ENCODE measurements around the gene ADI1.
"Not testable (repeated sequence)": the region's sequence is repeated elsewhere in the genome, so short reads cannot be mapped to it uniquely, and the experiment has no call there.

The ADI1 gene

DNA sequence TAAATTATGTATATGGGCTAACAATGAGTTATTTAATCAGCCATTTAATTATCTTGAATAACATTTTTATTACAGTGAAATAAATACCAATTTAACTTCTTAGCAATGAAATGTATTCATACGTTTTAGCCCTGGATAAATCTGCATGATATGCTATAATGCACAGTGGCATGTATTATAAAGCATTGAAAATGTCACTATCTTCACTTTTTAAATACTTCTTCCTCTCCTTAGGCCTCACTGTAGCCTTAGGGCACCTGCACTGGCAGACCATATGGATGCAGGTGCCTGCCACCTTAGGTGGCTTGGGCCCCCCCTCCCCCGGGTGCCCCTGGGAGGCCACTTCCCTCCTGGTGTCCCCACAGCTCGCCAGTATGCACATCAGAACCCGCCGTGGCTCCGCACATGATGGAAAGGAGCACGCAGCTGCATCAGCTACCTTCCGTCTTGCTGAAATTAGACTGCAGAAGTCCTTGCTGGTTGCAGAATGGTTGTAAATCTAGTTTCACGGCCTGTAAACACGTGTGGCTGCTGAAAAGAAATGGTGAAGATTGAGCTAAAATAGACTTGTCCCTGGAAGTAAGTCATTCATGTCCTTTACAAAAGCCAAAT is 56.7 kb downstream of the ADI1 start:
- DNase-seq (ENCODE audit: low spot score): no peak

DNA sequence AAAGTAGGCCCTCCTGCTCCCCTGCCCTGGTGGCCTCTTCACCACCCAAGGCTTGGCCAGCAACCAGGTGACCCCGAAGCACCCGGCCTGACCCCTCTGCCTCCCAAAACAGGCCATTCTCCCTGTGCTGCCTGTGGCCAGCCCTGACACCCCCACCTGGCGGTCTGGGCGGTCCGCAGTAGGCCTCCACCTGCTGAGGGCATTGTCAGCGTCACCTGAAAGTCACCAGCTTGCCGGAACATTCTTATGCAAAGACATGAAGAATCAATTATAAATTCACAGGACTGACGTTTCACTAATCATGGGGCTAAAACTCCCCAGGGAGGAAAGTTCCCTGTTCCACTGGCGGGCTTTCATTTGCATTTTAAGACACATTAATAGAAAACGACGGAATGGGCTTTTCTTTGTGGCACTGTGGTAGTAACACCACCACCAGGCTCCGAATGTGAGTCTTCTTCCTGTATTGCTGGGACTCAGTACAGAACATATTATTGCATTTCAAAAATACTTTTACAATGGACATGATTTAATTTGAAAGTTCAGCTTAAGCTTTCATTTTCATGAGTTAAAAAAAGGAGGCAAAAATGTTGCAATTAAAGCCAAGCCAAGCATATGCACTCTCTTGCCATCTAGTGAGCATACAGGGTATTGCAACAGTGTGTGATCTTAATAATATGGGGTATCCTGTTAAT is 57.4 kb downstream of the ADI1 start:
- DNase-seq (ENCODE audit: low spot score): peak; percentile 67

DNA sequence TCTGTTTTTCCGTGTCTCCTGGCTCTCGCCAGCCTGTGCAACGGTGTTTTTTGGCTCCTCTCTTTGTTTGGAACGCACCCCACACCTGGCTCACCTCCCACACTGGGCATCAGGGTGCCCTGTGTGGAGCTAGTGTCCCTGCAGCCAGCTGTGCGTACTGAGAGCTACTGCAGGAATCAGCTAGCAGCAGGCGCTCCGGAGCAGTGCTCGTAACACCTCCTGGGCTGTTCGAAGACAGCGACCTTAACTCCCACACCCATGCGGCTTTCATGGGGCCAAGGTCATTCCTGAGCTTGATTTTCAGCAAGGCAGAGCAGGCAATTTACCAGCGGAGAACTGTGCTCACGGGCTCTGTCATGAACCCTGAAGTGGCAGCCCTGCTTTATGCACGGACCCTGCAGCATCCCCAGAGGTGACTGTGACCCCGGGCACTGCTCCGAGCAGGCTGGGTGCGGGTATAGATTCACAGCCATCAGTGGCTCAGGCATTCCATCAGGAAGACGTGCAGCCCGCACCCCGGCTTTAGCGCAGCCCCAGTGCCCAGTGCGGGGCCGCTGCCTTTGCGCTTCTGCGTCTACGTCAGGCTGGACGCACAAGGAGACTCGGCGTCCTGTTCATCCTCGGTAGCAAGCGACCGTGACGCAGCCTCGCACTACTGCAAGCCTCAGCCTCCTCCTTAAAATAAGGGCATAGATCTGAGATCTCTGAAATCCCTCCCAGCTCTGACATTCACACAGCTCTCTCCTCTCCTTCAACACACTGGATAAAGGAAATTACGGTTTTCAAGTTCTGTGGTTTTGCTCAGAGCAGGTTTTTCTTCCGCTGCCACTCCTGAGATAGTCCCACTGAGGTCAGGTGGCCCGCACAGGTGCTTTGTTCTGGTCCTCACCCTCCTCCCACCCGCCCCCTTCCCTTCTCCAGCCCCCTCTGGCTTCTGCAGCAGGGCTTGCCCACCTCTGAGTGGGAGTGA is 58.2 kb downstream of the ADI1 start:
- DNase-seq (ENCODE audit: low spot score): no peak

DNA sequence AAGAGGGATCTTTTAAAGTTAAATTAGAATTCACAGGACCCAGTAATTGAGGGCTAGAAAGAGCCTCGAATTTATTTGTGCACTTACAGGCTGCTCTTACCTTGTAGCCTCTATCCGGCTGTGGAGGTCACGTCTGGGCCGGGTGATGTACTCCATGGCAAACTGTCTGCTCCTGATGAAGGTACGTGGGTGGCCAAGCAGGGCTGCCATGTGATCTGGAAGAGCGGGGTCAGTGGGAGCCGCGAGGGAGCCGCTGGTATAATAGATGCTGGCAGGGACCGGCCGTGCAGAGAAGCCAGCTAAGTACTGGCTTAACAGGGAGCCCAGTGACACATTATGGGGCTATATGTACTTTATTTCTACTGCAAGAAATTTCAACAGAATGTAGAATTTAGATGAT is 59.2 kb downstream of the ADI1 start:
- DNase-seq (ENCODE audit: low spot score): no peak

DNA sequence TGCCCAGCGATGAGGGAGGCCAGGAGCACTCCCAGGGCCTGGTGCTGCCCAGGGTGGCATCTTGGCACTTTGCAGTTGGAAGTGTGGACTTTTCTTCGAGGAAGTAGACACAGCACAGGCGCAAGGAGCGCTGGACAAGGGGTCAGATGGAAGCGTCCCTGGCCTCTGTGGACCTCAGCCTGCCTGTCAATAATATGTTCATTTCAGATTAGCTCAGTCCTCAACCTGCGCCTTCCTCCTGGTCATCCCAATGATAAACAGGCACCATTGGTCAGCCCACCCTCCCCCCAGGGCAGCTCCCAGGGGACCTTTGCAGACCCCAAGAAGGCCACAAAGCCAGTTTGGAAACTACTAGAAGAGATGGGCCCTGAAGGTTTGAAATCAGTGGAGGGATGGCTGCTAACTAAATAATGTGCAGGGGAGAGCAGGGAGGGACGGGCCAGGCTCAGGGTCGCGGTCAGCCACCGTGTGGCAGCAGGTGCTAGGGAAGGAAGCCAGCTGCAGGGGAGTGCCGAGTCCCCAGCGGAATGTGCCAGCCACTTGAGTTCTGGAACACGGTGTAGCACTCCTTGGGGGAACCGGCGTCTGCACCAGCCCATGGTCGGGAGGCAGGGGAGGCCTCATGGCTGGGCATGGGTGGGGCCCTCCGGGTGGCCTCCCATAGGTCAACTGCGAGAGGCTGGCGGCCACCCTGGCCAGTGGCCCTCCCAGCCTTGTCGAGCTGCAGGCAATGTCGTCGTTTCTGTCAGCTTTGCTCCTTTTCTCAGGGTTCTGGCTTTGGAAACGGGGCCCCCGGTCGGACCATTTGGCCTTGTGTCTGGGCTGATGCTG is 59.9 kb downstream of the ADI1 start:
- DNase-seq (ENCODE audit: low spot score): no peak

DNA sequence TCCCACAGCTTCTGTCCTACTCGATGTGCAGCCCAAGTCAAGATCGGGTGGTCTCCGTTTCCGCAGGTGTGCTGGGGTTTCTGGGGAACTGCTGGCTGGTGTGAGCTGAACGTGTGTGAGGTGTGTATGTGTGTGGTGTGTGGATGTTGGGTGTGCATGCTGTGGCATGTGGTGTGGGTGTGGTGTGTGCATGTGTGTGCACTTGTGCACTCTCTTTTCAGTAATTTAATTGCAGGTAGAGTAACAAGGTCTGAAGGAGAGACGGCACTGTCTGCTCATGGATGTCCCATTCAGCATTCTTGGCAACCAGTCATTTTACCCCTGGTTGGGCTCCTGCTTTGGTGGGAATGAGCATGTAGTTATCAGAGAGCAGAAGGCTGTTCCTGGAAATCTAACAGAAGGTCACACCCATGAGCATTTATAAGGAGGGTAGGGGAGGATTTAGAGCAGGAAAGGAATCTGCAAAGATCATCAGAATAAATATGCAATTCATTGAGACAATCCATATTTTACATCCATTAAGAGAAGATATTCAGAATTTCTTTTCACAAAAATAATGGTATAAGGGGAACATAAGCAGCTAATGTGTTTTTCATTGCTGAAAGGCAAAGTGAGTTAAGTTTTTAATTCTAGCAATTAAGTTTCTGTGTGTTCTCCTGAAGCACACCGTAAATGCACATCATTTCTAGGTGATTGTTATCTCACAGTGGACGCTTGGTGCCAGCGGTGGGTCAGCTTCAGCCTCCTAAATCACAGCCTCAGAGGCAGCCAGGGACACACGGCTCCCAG is 60.7 kb downstream of the ADI1 start:
- DNase-seq (ENCODE audit: low spot score): no peak

DNA sequence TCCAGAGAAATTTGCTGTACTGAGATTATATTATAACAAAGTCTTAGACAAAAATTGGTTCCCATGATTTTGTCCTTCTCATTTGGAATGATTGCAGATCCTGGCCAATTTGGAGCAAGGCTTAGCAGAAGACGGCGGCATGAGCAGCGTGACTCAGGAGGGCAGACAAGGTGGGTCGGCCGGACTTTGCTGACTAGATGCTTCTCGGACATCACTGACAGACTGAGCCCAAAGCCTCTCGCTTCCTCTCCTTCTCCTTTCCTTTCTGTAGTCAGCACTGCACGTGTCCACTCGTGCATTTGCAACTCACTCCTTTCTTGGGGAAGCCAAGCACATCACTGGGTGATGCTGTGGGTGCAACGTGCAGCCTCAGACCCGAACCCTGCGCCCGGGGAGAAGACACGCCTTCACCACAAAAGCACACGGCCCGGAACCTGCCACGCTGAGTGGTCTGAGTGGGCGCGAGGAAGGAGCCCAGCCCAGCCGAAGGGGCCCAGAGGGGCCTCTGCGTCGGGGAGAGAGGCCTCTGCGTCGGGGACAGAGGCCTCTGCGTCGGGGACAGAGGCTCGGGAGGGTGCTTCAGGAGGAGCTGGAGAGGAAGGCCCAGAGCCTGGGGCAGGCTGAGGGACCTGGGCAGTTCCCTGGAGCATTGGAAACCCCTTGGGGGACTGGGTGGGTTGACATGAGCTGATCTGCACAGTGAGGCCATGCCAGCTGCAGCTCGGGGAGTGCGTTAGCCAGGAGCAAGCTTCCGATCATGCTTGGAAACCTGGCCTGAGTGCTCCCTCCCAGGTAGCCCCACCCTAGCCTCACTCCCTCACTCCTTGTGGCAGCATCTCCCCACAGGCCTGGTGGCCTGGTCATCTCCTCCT is 61.6 kb downstream of the ADI1 start:
- no peak for DNase-seq (ENCODE audit: low spot score)

DNA sequence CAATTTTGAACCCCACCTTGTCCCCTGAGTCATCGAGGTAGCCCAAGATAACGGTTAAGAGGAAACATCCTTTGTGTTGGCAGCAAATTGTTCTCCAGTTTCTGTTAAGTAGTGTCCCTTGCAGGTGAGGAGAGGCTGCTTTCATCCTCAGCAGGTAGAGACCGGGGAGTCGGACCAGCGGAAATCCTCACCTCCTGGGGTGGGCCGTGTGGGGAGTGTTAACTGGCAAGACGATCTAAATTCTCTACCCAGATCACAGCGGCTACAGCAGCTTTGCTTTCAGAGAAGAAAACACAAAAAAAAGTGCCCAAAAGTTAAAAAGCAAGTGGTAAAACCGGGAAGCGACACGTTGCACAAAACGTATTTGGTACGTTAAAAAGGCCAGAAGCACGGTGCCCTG is 63.2 kb downstream of the ADI1 start:
- no peak for DNase-seq (ENCODE audit: low spot score)

DNA sequence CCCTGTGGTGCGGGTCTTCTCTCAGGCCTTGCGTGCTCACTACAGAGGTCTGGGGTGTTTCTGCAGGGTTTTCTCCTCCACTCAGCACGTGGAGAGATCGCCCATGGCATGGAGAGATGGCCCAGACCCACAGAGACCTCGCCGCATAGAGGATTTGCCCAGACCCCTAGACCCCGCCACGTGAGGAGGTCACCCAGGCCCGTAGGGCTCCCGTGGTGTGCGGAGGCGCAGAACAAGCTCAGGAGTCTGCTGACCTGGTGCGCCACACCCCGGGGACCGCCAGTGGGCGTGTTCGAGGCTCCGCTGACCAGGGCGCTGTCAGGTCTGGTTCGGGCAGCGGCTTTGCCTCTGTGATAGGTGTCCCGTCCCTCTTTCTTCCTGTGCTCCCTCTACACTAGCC is 64.5 kb downstream of the ADI1 start:
- DNase-seq (ENCODE audit: low spot score): no peak

DNA sequence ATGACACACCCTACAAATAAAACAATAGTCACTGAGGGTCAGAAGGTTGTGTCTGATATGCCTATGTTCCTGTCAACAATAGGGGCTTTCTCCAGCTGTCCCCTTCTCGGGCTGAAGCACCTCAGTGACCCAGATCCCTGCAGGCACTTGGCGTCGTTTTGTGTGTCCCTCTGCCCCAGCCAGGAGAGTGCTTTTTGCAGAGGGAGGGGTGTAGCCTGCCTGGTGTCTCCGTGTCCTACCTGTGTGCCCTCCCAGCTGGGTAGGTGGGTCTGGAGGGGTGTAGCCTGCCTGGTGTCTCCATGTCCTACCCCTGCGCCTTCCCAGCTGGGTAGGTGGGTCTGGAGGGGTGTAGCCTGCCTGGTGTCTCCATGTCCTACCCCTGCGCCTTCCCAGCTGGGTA is 65.3 kb downstream of the ADI1 start:
- DNase-seq (ENCODE audit: low spot score): not testable (repeated sequence)

DNA sequence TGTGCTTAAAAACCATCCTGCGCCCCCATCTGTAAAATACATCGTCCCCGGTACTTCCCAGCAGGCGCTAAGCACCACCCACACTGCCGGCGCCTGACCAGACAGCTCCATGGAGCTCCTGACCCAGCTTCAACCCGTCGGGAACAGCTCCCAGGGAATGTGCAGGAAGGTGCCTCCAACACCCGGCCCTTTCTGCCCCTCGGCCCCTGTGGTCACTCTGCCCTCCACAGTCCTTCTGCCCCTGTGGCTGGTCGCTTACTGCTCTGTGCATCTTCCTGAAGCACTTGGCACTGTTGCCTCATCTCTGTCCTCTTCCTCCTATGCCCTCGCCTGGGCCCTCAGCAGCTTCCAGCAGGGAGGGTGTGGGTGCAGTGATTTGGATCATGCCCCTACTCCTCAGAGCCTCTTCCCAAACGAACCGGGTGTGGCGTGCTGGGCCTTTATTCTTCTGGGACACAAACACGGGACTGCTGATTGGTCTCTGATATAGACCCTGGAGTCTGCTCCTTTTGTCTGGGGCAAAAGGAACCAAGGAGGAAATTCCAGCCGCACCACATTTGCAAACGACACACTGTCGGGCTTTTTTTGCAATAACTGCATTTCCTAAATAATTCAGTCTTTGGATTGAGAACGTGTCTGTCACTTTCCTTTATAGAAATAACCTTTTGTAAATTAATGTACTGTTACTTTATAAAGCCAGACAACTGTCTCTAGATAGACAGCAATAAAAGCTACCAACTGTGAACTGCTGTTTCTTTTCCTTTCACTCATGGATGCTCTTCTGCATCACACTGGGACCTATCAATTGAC is 65.9 kb downstream of the ADI1 start:
- no peak for DNase-seq (ENCODE audit: low spot score)

DNA sequence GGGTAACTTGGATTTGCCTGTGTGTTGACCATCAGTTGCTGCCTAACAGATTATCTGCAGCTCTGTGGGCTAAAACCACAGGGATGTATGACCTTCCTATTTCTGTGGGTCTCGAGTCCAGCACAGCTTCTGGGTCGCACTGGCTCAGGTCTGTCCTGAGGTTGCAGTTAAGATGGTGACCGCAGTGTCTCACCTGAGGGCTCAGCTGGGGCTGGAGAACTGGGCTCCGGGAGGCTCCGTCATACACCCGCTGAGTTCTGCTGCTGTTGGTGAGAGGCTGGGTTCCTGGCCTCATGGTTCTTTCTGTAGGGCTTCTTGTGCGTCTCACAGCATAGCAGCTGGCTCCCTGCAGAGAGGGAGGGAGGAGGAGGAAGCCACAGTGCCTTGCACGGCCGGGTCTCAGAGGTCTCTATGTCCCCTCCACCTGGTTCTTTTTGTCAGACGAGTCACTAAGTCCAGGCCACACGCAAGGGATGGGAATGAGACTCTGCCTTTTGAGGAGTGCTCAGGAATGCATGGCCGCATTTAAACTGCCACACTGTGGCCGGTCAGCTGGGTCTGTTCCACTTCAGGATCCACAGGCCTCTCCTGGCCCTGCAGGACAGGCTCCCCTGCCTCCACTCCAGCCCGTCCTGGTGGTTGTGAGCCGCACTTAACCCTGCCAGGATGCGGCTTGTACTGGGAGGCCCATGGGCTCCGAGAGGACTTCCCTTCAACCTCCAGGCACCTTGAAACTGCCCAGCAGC is 67.2 kb downstream of the ADI1 start:
- no peak for DNase-seq (ENCODE audit: low spot score)

DNA sequence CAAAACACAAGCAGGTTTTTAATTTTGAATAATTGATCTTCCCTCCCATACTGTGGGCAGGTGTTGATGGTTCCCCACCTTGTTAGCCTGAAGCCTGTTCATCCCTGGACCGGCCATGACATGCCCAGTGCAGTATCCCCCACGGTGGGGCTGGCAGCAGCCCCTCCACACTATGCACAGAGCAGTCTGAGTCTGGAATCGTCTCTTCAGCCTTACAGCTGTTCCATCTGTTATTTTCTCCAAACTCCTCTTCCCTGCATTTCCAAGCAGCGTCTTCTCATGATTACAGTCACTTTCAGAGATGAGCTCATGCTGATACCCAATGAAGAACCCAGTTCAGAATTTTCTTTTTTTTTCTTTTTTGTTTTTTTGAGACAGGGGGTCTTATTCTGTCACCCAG is 68.2 kb downstream of the ADI1 start:
- DNase-seq (ENCODE audit: low spot score): no peak

DNA sequence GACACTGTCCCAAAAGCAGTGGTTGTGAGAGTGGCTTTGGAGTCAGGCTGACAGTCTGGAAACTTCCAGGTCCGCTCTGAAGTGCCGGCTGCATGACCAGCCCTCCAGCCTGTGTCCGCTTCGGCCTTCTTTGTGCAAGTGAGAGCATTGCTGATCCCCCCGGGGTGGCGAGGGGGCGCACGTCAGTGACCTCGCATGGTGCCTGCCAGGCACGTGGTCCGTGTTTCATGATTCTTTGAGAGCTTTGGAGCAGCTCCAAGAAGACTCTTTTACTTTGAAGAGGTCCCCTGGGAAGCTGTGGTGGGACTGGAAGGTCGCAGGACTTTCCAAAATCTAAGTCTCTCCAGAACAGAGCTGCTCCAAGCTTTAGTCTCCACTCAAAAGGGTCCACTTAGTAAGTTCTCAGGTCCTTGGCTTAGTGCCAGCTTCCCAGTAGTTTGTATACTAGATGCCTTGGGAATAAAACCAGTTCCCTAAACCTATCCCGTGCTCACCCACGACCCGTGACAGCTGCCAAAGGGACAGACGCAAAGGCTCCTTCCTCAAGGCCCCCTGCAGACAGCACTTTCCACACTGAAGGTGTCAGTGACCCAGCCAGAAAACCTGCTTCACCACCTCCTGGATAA is 68.8 kb downstream of the ADI1 start:
- no peak for DNase-seq (ENCODE audit: low spot score)

DNA sequence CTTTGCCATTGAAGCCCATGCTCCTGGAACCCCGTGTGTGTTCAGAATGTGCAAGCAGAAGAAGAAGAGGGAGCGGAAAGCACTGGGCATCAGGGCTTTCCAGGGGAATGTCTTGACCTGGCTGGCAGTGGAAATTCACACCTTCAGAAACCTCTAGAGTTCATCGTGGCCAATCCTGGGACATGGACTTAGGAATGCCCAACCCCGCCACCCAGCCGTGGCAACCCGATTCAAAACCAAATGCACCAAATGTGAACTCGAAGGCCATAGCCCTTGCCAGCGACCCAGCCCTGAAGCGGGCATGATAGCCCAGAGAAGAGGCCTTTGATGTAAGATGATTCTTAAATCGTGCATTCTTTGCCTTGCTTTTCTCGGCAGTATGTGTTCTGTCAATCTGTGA is 69.4 kb downstream of the ADI1 start:
- no peak for DNase-seq (ENCODE audit: low spot score)

DNA sequence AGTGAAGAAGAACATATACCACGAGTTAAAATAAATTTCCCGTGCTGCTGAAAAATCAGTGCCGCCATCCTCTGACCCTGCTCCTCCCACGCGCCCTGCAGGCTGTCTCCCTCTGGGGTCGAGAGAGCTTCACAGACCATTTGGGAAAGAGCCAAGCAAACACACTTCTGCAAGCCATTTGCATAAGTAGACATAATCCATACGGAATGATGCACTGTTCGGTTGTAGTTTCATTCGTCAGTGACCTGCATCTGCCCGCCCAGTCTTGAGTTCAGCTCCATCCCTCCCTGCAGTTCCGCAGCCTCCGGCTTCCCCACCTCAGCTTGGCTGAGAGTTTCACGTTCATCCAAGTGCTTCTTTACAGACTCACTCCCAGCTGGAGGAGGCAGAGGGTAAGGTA is 70.2 kb downstream of the ADI1 start:
- DNase-seq (ENCODE audit: low spot score): no peak

DNA sequence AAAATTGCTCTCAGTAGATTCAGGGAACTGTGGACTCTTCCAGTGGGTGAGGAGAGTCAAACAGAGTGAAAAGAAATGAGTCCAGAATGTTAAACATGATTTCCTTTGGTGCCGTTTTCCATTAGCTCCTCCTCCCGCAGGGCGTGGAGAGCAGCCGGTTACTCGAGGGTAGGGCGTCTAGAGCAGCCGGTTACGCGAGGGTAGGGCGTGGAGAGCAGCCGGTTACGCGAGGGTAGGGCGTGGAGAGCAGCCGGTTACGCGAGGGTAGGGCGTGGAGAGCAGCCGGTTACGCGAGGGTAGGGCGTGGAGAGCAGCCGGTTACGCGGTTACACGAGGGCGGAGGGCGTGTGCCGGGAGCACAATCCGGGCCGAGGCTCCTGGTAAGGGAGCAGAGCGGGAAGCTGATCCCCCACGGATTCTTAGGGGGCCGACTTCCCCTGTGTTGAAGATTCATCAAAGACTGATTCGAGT is 70.9 kb downstream of the ADI1 start:
- not testable (repeated sequence) for DNase-seq (ENCODE audit: low spot score)

DNA sequence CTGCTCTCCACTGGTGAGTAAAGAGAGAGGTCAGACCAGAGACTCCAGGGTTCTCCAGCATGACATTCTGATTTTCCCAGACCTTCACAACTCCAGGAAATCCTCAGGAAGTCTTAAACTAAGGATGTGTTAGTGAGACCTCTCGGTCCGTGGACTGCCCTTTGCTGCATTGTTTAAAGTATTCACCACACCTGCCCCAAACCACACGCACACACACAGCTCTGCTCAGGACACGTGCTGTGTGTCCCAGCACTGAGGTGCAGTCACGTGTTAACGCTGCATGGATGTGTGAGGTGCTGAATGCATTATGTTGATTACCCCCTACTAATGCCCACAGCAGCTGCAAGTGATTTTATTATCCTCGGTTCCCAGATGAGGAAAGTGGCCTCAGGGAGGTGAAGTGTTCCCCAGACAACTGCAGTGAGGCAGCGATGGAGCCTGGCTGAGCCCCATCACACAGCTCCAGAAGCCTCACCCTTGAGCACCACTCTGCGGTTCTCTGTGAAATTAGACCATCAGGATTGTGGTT is 71.5 kb downstream of the ADI1 start:
- no peak for DNase-seq (ENCODE audit: low spot score)
